Gastroesophageal sphincter (tissue), 4 donors: ENCODE measurements around the gene ARL6IP1. TPM values are rescaled to one million over a fixed set of nuclear protein-coding genes. Genes with fewer than 3 reads are reported as not detected.

Experiments used
- total RNA-seq, 4 donors: library from RNA; depleted of rRNA; stranded (reverse); fragments of >200 nt; gene quantifications; one replicate each; pipeline ENCODE4 v1.1.0, GENCODE V29; 2016

The ARL6IP1 gene
- total RNA-seq, 4 donors from 2014 or later: 70.2 to 157 (median 112) TPM

Other genes with a start within 250 kb of the ARL6IP1 start
- 10 to 100 TPM; 51.8 to 84.2 (median 81.5) TPM for gene NOMO2, start 239.5 kb downstream of the ARL6IP1 start, total RNA-seq
- gene RPS15A, start 11.2 kb downstream of the ARL6IP1 start, total RNA-seq: 1,000 to 10,000 TPM in 3 of 4 donors, 100 to 1,000 TPM in 1; 785 to 3,002 (median 2,111) TPM
- 100 to 1,000 TPM in 1 of 4 donors, 10 to 100 TPM in 3; 49.0 to 106 (median 91.7) TPM for gene SMG1, start 124.9 kb upstream of the ARL6IP1 start, total RNA-seq
- under 1 TPM; 0.40 to 0.85 (median 0.60) TPM for gene TMC7, start 182.4 kb upstream of the ARL6IP1 start, total RNA-seq